ENCODE measurements around the gene CDH12.

Gene CDH12

DNA sequence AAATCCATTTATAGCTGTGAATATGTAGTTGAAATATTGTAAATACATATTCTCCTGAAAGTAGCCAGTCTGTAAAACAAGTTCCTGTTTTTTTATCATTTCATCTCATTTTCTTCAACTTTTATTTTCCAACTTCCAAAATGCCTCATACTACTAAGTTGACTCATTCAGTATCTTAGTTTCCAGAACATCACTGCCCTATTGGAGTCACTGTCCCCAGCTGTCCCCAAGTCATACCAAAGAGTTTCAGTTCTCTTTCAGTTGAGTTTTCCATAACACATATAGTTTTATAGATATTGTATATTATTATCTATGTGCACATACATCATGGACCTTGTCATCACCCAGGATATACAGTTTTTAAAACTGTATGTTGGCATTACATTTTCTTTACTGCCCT lies 261.7 kb downstream of the CDH12 start:
- no peaks in the 10 kb centered on the region for H3K4me1 ChIP-seq (ENCODE audit: control insufficient read depth in 1 of 2, insufficient read depth in 1 of 2, low read depth in 1 of 2, low read length in 1 of 2)
- no peaks in the 10 kb centered on the region for H3K27me3 ChIP-seq
- no peak overlapping the region for H3K4me3 ChIP-seq (ENCODE audit: low read depth in 1 of 2, low read length in 1 of 2)
- H3K9me3 ChIP-seq = no peaks in the 10 kb centered on the region
- H3K36me3 ChIP-seq = no peaks in the 10 kb centered on the region
- no peak overlapping the region for H3K27ac ChIP-seq
- no peak for TF ChIP-seq CTCF (IDR thresholded peaks at IDR 0.05)

GRCh38 chr5:22590677-22591268 lies 262.4 kb downstream of the CDH12 start:
- no peaks in the 10 kb centered on the region for H3K27me3 ChIP-seq
- no peak overlapping the region for H3K27ac ChIP-seq
- no peak overlapping the region for H3K4me3 ChIP-seq (ENCODE audit: low read depth in 1 of 2, low read length in 1 of 2)
- no peak for TF ChIP-seq CTCF (IDR thresholded peaks at IDR 0.05)
- H3K4me1 ChIP-seq (ENCODE audit: control insufficient read depth in 1 of 2, insufficient read depth in 1 of 2, low read depth in 1 of 2, low read length in 1 of 2) = no peaks in the 10 kb centered on the region
- H3K36me3 ChIP-seq = no peaks in the 10 kb centered on the region
- no peaks in the 10 kb centered on the region for H3K9me3 ChIP-seq

GRCh38 chr5:22577711-22578110 lies 275.4 kb downstream of the CDH12 start:
- no peak overlapping the region for H3K27ac ChIP-seq
- H3K9me3 ChIP-seq = no peaks in the 10 kb centered on the region
- TF ChIP-seq CTCF (IDR thresholded peaks at IDR 0.05) = no peak
- H3K4me1 ChIP-seq (ENCODE audit: control insufficient read depth in 1 of 2, insufficient read depth in 1 of 2, low read depth in 1 of 2, low read length in 1 of 2) = no peaks in the 10 kb centered on the region
- H3K36me3 ChIP-seq = no peaks in the 10 kb centered on the region
- no peak overlapping the region for H3K4me3 ChIP-seq (ENCODE audit: low read depth in 1 of 2, low read length in 1 of 2)
- no peaks in the 10 kb centered on the region for H3K27me3 ChIP-seq

DNA sequence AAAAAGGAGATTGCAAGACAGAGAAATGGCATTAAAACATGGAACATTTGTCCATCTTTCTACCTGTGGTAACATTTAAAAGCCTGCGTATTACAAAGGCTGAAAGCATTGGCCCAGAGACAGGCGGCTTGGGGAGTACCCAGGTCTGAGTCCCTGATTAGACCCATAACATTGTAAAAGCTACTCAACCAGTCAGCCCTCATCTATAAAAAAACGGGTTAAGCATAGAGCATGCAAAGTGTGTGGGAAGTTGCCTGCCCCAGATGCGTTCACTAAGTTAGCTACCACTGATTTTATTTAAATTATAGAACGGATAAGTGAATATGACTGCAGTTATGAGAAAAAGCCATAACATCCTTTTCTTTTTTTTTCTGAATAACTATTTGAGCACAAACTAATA lies 276.1 kb downstream of the CDH12 start:
- H3K36me3 ChIP-seq = no peaks in the 10 kb centered on the region
- H3K27me3 ChIP-seq = no peaks in the 10 kb centered on the region
- TF ChIP-seq CTCF (IDR thresholded peaks at IDR 0.05) = no peak
- no peak overlapping the region for H3K27ac ChIP-seq
- no peak overlapping the region for H3K4me3 ChIP-seq (ENCODE audit: low read depth in 1 of 2, low read length in 1 of 2)
- no peaks in the 10 kb centered on the region for H3K4me1 ChIP-seq (ENCODE audit: control insufficient read depth in 1 of 2, insufficient read depth in 1 of 2, low read depth in 1 of 2, low read length in 1 of 2)
- H3K9me3 ChIP-seq = no peaks in the 10 kb centered on the region

GRCh38 chr5:22572941-22573340 lies 280.2 kb downstream of the CDH12 start:
- no peaks in the 10 kb centered on the region for H3K4me1 ChIP-seq (ENCODE audit: control insufficient read depth in 1 of 2, insufficient read depth in 1 of 2, low read depth in 1 of 2, low read length in 1 of 2)

More at GRCh38 chr5:22572941-22573340, 280.2 kb downstream of the CDH12 start:
- TF ChIP-seq CTCF (IDR thresholded peaks at IDR 0.05) = no peak
- no peak overlapping the region for H3K27ac ChIP-seq
- no peaks in the 10 kb centered on the region for H3K9me3 ChIP-seq
- H3K4me3 ChIP-seq (ENCODE audit: low read depth in 1 of 2, low read length in 1 of 2) = no peak overlapping the region
- H3K36me3 ChIP-seq = no peaks in the 10 kb centered on the region
- H3K27me3 ChIP-seq = no peaks in the 10 kb centered on the region

All from neutrophil (primary cell).